Activated B cell treated with CpG ODN at 0.5 μM for 24 hours (primary cell): ENCODE data around the gene CPN2. TPM values are rescaled to one million over a fixed set of nuclear protein-coding genes. Genes with fewer than 3 reads are reported as not detected.

Experiments
- ATAC-seq: fragments of 200-7000 bp; cut with Tn5 transposase; one replicate; pipeline ENCODE4 v1.10.0; 2021; ENCODE audit warnings: low read depth, mild to moderate bottlenecking, moderate library complexity
- CTCF ChIA-PET: fragments of 350-600 bp; sonication (Branson Sonifier 250); formaldehyde crosslinking; loops from one replicate; lab custom pipeline; 2021; ENCODE audit warnings: antibody characterized with exemption; lab: Charles Lee
- POLR2A ChIA-PET: fragments of 350-600 bp; sonication (Branson Sonifier 250); formaldehyde crosslinking; loops from one replicate; lab custom pipeline; 2021; ENCODE audit warnings: antibody characterized with exemption; lab: Charles Lee
- DNase-seq: peaks from one replicate; pipeline ENCODE4 v3.0.0; 2022
- H3K27ac Mint-ChIP-seq: one replicate; pipeline ENCODE4 v1.8.0; 2020; ENCODE audit warnings: mixed read lengths
- H3K27me3 Mint-ChIP-seq: one replicate; pipeline ENCODE4 v1.8.0; 2021; ENCODE audit warnings: mixed read lengths
- H3K36me3 Mint-ChIP-seq: one replicate; pipeline ENCODE4 v1.8.0; 2021; ENCODE audit warnings: low read depth, mixed read lengths
- H3K4me1 Mint-ChIP-seq: one replicate; pipeline ENCODE4 v1.8.0; 2021; ENCODE audit warnings: mixed read lengths
- H3K4me3 Mint-ChIP-seq: one replicate; pipeline ENCODE4 v1.8.0; 2020; ENCODE audit warnings: mild to moderate bottlenecking, mixed read lengths
- H3K9me3 Mint-ChIP-seq: one replicate; pipeline ENCODE4 v1.8.0; 2020; ENCODE audit warnings: mixed read lengths
- CTCF ChIP-seq: fragments of 200-600 bp; IDR thresholded peaks from one replicate; pipeline ENCODE4 v1.8.0; 2022; ENCODE audit warnings: antibody characterized with exemption, mild to moderate bottlenecking
- intact Hi-C: fragments of 100-400 bp; cut with micrococcal nuclease; formaldehyde crosslinking; loops from one replicate; pipeline ENCODE4 v1.15.1; 2024
- total RNA-seq: library from RNA; stranded (reverse); gene quantifications from 2 replicates; pipeline ENCODE4 v1.2.3, GENCODE V29; 2022

Gene CPN2
- total RNA-seq, 1 donor from 2014 or later: not detected

- DNase-seq (peak; percentile 51), ATAC-seq (peak; percentile 61)
- CTCF ChIA-PET: interaction anchor here (1.1 to 2.5 kb wide), 4 partner anchors 10 to 641 kb away, joined by 4 to 11 read pairs (median 4); no protein-coding TSS in a partner anchor
- POLR2A ChIA-PET: interaction anchor here (0.5 to 3.0 kb wide), 11 partner anchors 10 to 603 kb away, joined by 3 to 21 read pairs (median 6); partner anchors contain the start of gene HES1
- no peaks in the 10 kb centered on the region for H3K36me3 Mint-ChIP-seq
- peaks cover 2% of the 10 kb centered on the region for H3K9me3 Mint-ChIP-seq
- intact Hi-C loops: loop anchor here (1.0 to 5.0 kb wide), 5 partner anchors 104 to 437 kb away; no protein-coding TSS in a partner anchor
- no peak for TF ChIP-seq CTCF
- H3K27ac Mint-ChIP-seq: peak overlapping the region; percentile 84
- no peaks in the 10 kb centered on the region for H3K27me3 Mint-ChIP-seq
- no peaks in the 10 kb centered on the region for H3K4me1 Mint-ChIP-seq
- peak overlapping the region; percentile 70 for H3K4me3 Mint-ChIP-seq
Observed at GRCh38 chr3:194306109-194306686, 44.9 kb downstream of the CPN2 start.

GRCh38 chr3:194305356-194306108, 45.6 kb downstream of the CPN2 start:
- no peaks in the 10 kb centered on the region for H3K36me3 Mint-ChIP-seq
- H3K27ac Mint-ChIP-seq: peak overlapping the region; percentile 84
- TF ChIP-seq CTCF: no peak
- DNase-seq (no peak), ATAC-seq (no peak)
- intact Hi-C loops: loop anchor here (1.0 to 5.0 kb wide), 5 partner anchors 103 to 437 kb away; no protein-coding TSS in a partner anchor
- no peaks in the 10 kb centered on the region for H3K27me3 Mint-ChIP-seq
- peaks cover 2% of the 10 kb centered on the region for H3K9me3 Mint-ChIP-seq
- CTCF ChIA-PET: interaction anchor here (1.0 to 2.5 kb wide), 5 partner anchors 10 to 640 kb away, joined by 3 to 11 read pairs (median 4); no protein-coding TSS in a partner anchor
- H3K4me1 Mint-ChIP-seq: no peaks in the 10 kb centered on the region
- POLR2A ChIA-PET: interaction anchor here (0.5 to 3.0 kb wide), 9 partner anchors 10 to 603 kb away, joined by 3 to 21 read pairs (median 9); partner anchors contain the start of gene HES1
- no peak overlapping the region for H3K4me3 Mint-ChIP-seq

GRCh38 chr3:194304186-194304917, 46.8 kb downstream of the CPN2 start:
- Mint-ChIP-seq H3K4me1 (peaks cover 5% of the 10 kb centered on the region), H3K27me3 (no peaks in the 10 kb centered on the region)
- POLR2A ChIA-PET: interaction anchor here (0.6 to 1.1 kb wide), 3 partner anchors 200 to 324 kb away, joined by 3 to 5 read pairs (median 3); no protein-coding TSS in a partner anchor

GRCh38 chr3:194303749-194304148, 47.4 kb downstream of the CPN2 start:
- DNase-seq (no peak), ATAC-seq (no peak)
- no peak for TF ChIP-seq CTCF
- POLR2A ChIA-PET: interaction anchor here (0.6 kb wide), 1 partner anchor 324 kb away, joined by 3 read pairs; no protein-coding TSS in a partner anchor
- intact Hi-C loops: no loop called here
- CTCF ChIA-PET: no interaction called here
- Mint-ChIP-seq H3K36me3 (no peaks in the 10 kb centered on the region), H3K9me3 (peaks cover 2% of the 10 kb centered on the region), H3K27me3 (peaks cover 2% of the 10 kb centered on the region), H3K4me1 (peaks cover 6% of the 10 kb centered on the region), H3K4me3 (no peak overlapping the region), H3K27ac (no peak overlapping the region)

More at GRCh38 chr3:194304186-194304917, 46.8 kb downstream of the CPN2 start:
- ATAC-seq (no peak), DNase-seq (no peak)
- Mint-ChIP-seq H3K4me3 (no peak overlapping the region), H3K9me3 (peaks cover 2% of the 10 kb centered on the region), H3K27ac (no peak overlapping the region), H3K36me3 (no peaks in the 10 kb centered on the region)
- intact Hi-C loops: no loop called here
- CTCF ChIA-PET: interaction anchor here (1.0 kb wide), 2 partner anchors 11 to 639 kb away, joined by 3 to 10 read pairs; no protein-coding TSS in a partner anchor
- TF ChIP-seq CTCF: no peak
